Measurements from ENCODE around the gene PDE11A.

DNA sequence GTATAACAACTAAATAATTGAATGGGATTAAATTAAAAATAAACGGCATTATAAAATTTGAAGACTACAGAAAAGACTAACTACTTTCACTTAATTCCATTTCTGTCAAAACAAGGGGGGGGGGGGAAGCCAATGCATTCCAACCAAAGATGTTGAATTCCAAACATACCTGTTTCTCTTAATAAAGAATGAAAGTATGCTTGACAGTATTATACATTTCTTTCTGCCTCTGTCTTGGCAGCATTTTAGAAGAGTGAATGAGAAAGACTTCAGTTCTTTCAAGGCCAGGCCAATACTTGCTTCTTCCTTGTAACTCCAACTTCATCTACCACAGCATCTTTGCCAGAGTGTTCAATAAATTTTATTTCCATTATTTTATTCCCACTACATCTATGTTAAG lies 65.9 kb downstream of the PDE11A start:
- TF ChIP-seq TAF1 (IDR thresholded peaks at IDR 0.05; ENCODE audit: borderline replicate concordance, insufficient read depth, low read length), result no peak
- no peak for TF ChIP-seq POLR2AphosphoS5 (IDR thresholded peaks at IDR 0.05; ENCODE audit: low read depth, low read length)
- TF ChIP-seq, protein P1, sequence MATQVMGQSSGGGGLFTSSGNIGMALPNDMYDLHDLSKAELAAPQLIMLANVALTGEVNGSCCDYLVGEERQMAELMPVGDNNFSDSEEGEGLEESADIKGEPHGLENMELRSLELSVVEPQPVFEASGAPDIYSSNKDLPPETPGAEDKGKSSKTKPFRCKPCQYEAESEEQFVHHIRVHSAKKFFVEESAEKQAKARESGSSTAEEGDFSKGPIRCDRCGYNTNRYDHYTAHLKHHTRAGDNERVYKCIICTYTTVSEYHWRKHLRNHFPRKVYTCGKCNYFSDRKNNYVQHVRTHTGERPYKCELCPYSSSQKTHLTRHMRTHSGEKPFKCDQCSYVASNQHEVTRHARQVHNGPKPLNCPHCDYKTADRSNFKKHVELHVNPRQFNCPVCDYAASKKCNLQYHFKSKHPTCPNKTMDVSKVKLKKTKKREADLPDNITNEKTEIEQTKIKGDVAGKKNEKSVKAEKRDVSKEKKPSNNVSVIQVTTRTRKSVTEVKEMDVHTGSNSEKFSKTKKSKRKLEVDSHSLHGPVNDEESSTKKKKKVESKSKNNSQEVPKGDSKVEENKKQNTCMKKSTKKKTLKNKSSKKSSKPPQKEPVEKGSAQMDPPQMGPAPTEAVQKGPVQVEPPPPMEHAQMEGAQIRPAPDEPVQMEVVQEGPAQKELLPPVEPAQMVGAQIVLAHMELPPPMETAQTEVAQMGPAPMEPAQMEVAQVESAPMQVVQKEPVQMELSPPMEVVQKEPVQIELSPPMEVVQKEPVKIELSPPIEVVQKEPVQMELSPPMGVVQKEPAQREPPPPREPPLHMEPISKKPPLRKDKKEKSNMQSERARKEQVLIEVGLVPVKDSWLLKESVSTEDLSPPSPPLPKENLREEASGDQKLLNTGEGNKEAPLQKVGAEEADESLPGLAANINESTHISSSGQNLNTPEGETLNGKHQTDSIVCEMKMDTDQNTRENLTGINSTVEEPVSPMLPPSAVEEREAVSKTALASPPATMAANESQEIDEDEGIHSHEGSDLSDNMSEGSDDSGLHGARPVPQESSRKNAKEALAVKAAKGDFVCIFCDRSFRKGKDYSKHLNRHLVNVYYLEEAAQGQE (IDR thresholded peaks at IDR 0.05; ENCODE audit: insufficient read depth in 1 of 2, low read depth in 2 of 2, low read length in 2 of 2), result no peak
- TF ChIP-seq SIN3A (IDR thresholded peaks at IDR 0.05; ENCODE audit: borderline replicate concordance, insufficient read depth, low read length), result no peak
